Colonic mucosa (tissue), 4 donors: Measurements from ENCODE around the gene OR10C1. TPM values are rescaled to one million over a fixed set of nuclear protein-coding genes. Genes with fewer than 3 reads are reported as not detected.
"Not testable (repeated sequence)": the region's sequence is repeated elsewhere in the genome, so short reads cannot be mapped to it uniquely, and the experiment has no call there.

Experiments
- DNase-seq: peaks from one replicate; pipeline ENCODE4 v3.0.0-alpha.2; 2020
- H3K27ac ChIP-seq: fragments of 200-600 bp; one replicate; pipeline ENCODE4 v1.8.0; 2021
- H3K27me3 ChIP-seq: fragments of 200-600 bp; one replicate; pipeline ENCODE4 v1.8.0; 2021
- H3K36me3 ChIP-seq: fragments of 200-600 bp; one replicate; pipeline ENCODE4 v1.8.0; 2021
- H3K4me1 ChIP-seq: fragments of 200-600 bp; one replicate; pipeline ENCODE4 v1.8.0; 2021; ENCODE audit warnings: mild to moderate bottlenecking
- H3K4me3 ChIP-seq: fragments of 200-600 bp; one replicate; pipeline ENCODE4 v1.8.0; 2021
- H3K9ac ChIP-seq, 2 donors: one replicate each; pipeline ENCODE4 v1.7.0; 2013; ENCODE audit warnings: control low read depth in 2 of 2, low read depth in 2 of 2, low read length in 2 of 2
- H3K9me3 ChIP-seq: fragments of 200-600 bp; one replicate; pipeline ENCODE4 v1.8.0; 2021
- CTCF ChIP-seq: fragments of 200-600 bp; IDR thresholded peaks from one replicate; pipeline ENCODE4 v1.8.0; 2022; ENCODE audit warnings: antibody characterized with exemption, mild to moderate bottlenecking
- intact Hi-C: fragments of 100-400 bp; cut with DNase I; formaldehyde crosslinking; loops from one replicate; pipeline ENCODE4 v1.14.1; 2022
- total RNA-seq, 2 donors: library from RNA; stranded (reverse); fragmentation: NEBNext Ultra II Directional in 1 of 2; extraction: Animal tissue kit (Norgen Biotek cat#: 25700) in 1 of 2; gene quantifications; one replicate each; pipeline ENCODE4 v1.2.1, GENCODE V29; 2021
- donor health status: healthy.
- donor health status: DM: no; HTN: no; CAD: no.
- donor health status: DM: no; HTN: no; CAD: no.

OR10C1 gene
- total RNA-seq, 2 donors from 2014 or later, result not detected

- no peaks in the 10 kb centered on the region for H3K4me1 ChIP-seq
- intact Hi-C loops, result no loop called here
Measured at GRCh38 chr6:29424168-29424567, 14.9 kb upstream of the OR10C1 start.

DNA sequence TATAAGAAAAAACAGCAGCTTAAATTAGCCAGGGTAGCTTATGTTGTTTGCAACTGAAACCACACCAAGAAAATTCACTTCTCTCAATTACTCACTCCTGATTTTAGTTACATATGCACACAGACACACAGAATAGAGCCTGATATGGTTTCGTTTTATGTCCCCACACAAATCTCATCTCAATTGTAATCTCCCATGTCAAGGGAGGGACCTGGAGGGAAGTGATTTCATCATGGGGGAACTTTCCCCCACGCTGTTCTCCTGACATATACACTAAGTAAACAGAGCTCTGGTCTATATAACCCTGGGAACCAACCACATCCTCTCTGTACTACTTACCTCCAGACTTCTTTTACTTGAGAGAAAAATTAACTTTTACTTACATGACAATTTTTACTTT is 14.5 kb upstream of the OR10C1 start:
- intact Hi-C loops, result no loop called here
- Histone ChIP-seq H3K36me3 (no peaks in the 10 kb centered on the region), H3K9me3 (no peaks in the 10 kb centered on the region), H3K27ac (no peak overlapping the region), H3K9ac (no peak overlapping the region), H3K27me3 (no peaks in the 10 kb centered on the region), H3K4me3 (no peak overlapping the region), H3K4me1 (no peaks in the 10 kb centered on the region)
- DNase-seq, result no peak
- TF ChIP-seq CTCF, result no peak

More at GRCh38 chr6:29424168-29424567, 14.9 kb upstream of the OR10C1 start:
- H3K9me3 ChIP-seq, result no peaks in the 10 kb centered on the region
- no peak overlapping the region for H3K9ac ChIP-seq
- no peak overlapping the region for H3K27ac ChIP-seq
- H3K36me3 ChIP-seq, result no peaks in the 10 kb centered on the region
- DNase-seq, result no peak
- no peak overlapping the region for H3K4me3 ChIP-seq
- no peak for TF ChIP-seq CTCF
- no peaks in the 10 kb centered on the region for H3K27me3 ChIP-seq

DNA sequence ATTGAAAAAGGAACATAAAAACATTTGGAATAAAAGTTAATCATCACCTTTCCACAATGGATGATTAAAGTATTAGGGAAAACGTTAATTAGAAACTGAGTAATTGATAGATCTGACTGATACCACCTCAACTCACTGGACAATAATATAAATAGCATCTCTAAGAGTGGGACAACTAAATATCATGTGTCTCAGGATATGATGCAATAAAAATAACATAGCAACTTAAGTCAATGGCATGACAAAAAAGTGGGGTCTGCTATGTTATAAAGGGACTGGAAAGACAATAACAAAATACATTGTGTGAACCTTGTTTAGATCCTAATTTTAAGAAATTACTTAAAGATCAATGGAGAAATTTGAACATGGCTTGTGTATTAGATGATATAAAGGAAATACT is 14.0 kb upstream of the OR10C1 start:
- Histone ChIP-seq H3K27me3 (no peaks in the 10 kb centered on the region), H3K4me1 (no peaks in the 10 kb centered on the region), H3K9ac (no peak overlapping the region), H3K9me3 (no peaks in the 10 kb centered on the region), H3K27ac (no peak overlapping the region), H3K4me3 (no peak overlapping the region), H3K36me3 (no peaks in the 10 kb centered on the region)
- TF ChIP-seq CTCF, result no peak
- no peak for DNase-seq
- intact Hi-C loops, result no loop called here

DNA sequence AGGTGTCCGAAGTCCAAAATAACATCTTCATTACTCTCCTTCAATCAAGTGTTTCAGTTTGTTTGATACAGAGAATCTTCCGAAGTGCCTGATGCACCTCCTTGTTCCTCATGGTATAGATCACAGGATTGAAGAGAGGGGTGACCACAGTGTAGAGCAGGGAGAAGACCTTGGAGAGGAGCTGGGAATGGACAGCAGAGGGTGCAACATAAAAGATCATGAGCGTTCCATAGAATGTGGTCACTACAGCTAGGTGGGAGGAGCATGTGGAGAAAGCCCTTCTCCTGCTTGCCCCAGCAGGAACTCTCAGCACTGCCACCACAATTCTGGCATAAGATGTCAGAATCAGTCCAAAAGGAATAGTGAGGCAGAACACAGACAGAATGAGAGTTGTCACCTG is 12.5 kb upstream of the OR10C1 start:
- H3K4me3 ChIP-seq, result no peak overlapping the region
- no peak overlapping the region for H3K27ac ChIP-seq
- no peaks in the 10 kb centered on the region for H3K4me1 ChIP-seq
- no peaks in the 10 kb centered on the region for H3K36me3 ChIP-seq
- TF ChIP-seq CTCF, result no peak
- H3K9ac ChIP-seq, result no peak overlapping the region
- no peaks in the 10 kb centered on the region for H3K9me3 ChIP-seq
- no peaks in the 10 kb centered on the region for H3K27me3 ChIP-seq
- intact Hi-C loops, result no loop called here
- no peak for DNase-seq

DNA sequence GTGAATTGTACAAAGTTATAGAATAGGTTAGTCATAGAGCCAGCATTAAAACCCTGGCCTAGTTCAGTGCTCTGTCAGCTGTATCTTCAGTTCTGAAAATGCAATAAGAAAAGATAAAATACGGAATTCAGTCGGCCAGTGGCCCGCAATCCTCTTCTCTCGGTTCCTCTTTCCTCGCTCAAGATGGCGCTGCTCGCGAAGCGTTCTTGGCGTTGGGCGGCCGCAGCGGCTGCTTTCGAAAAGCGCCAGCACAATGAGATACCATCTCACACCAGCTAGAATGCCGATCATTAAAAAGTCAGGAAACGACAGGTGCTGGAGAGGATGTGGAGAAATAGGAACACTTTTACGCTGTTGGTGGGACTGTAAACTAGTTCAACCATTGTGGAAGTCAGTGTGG is 2.4 kb upstream of the OR10C1 start:
- H3K9ac ChIP-seq, H3K4me3 ChIP-seq, DNase-seq, H3K4me1 ChIP-seq, H3K27ac ChIP-seq, H3K27me3 ChIP-seq, intact Hi-C loops, H3K36me3 ChIP-seq, H3K9me3 ChIP-seq: not testable (repeated sequence)

GRCh38 chr6:29442719-29443118 is 3.6 kb downstream of the OR10C1 start:
- intact Hi-C loops, result no loop called here
- DNase-seq, result no peak
- Histone ChIP-seq H3K9ac (no peak overlapping the region), H3K9me3 (no peaks in the 10 kb centered on the region), H3K27me3 (no peaks in the 10 kb centered on the region), H3K4me1 (no peaks in the 10 kb centered on the region), H3K36me3 (no peaks in the 10 kb centered on the region), H3K27ac (no peak overlapping the region), H3K4me3 (no peak overlapping the region)
- no peak for TF ChIP-seq CTCF

GRCh38 chr6:29444031-29444430 is 4.9 kb downstream of the OR10C1 start:
- H3K4me3 ChIP-seq, intact Hi-C loops, DNase-seq, H3K27ac ChIP-seq, H3K27me3 ChIP-seq, H3K9ac ChIP-seq, H3K9me3 ChIP-seq, H3K4me1 ChIP-seq, H3K36me3 ChIP-seq: not testable (repeated sequence)
